OCI-LY1 (cell line): ENCODE data around the gene CDH9.

ENCODE experiments used
- H2AFZ ChIP-seq: fragments of 200-600 bp; sonication (generic), shearing (Covaris generic); 2 replicates; pipeline ENCODE4 v1.6.0; 2014; ENCODE audit warnings: antibody characterized with exemption, mild to moderate bottlenecking, low read length
- H3F3A ChIP-seq: fragments of 200-600 bp; sonication (generic), shearing (Covaris generic); 2 replicates; pipeline ENCODE4 v1.6.0; 2014; ENCODE audit warnings: mild to moderate bottlenecking, antibody characterized with exemption, low read length, moderate library complexity; ENCODE audit not compliant: insufficient read depth
- H3K27ac ChIP-seq: fragments of 200-600 bp; sonication (generic); 2 replicates; pipeline ENCODE4 v1.5.1; 2014; ENCODE audit warnings: low read length, mixed run types, mild to moderate bottlenecking, low read depth; ENCODE audit not compliant: poor library complexity, severe bottlenecking
- H3K27me3 ChIP-seq: fragments of 200-600 bp; sonication (generic); 2 replicates; pipeline ENCODE4 v1.6.0; 2014; ENCODE audit warnings: antibody characterized with exemption, mild to moderate bottlenecking, low read length, moderate library complexity; ENCODE audit not compliant: insufficient read depth
- H3K36me3 ChIP-seq: fragments of 200-600 bp; sonication (generic); 2 replicates; pipeline ENCODE4 v1.6.1; 2014; ENCODE audit warnings: mild to moderate bottlenecking, antibody characterized with exemption, low read length, moderate library complexity, mixed read lengths; ENCODE audit not compliant: insufficient read depth
- H3K4me1 ChIP-seq: fragments of 200-600 bp; sonication (generic); 2 replicates; pipeline ENCODE4 v1.5.1; 2014; ENCODE audit warnings: mild to moderate bottlenecking, low read length, moderate library complexity; ENCODE audit not compliant: insufficient read depth, severe bottlenecking
- H3K4me2 ChIP-seq: fragments of 200-600 bp; sonication (generic), shearing (Covaris generic); 2 replicates; pipeline ENCODE4 v1.6.1; 2014; ENCODE audit warnings: low read length
- H3K4me3 ChIP-seq: fragments of 200-600 bp; sonication (generic); 2 replicates; pipeline ENCODE4 v1.5.1; 2014; ENCODE audit warnings: low read length, low read depth, mild to moderate bottlenecking, mixed read lengths; ENCODE audit not compliant: poor library complexity, severe bottlenecking
- H3K79me2 ChIP-seq: fragments of 200-600 bp; shearing (Covaris generic); 2 replicates; pipeline ENCODE4 v1.6.1; 2016; ENCODE audit warnings: mixed run types, low read length, mixed read lengths; ENCODE audit not compliant: insufficient read depth
- H3K9ac ChIP-seq: fragments of 200-600 bp; sonication (generic), shearing (Covaris generic); 2 replicates; pipeline ENCODE4 v1.6.1; 2014; ENCODE audit warnings: mild to moderate bottlenecking, low read length, mixed read lengths
- H3K9me2 ChIP-seq: fragments of 200-600 bp; sonication (generic), shearing (Covaris generic); 2 replicates; pipeline ENCODE4 v1.6.1; 2014; ENCODE audit warnings: low read depth, mild to moderate bottlenecking, low read length, mixed read lengths
- H3K9me3 ChIP-seq: fragments of 200-600 bp; shearing (Covaris generic); 2 replicates; pipeline ENCODE4 v1.6.1; 2014; ENCODE audit warnings: low read length, mixed read lengths
- H4K20me1 ChIP-seq: fragments of 200-600 bp; sonication (generic), shearing (Covaris generic); 2 replicates; pipeline ENCODE4 v1.6.0; 2016; ENCODE audit warnings: mild to moderate bottlenecking, low read length; ENCODE audit not compliant: insufficient read depth
- CTCF ChIP-seq: fragments of 200-600 bp; sonication (generic), shearing (Covaris generic); IDR thresholded peaks from 2 replicates; pipeline ENCODE4 v1.5.1; 2017; ENCODE audit warnings: mild to moderate bottlenecking, antibody characterized with exemption, low read length, moderate library complexity, mixed read lengths
- EZH2 ChIP-seq: fragments of 200-600 bp; sonication (generic), shearing (Covaris generic); IDR thresholded peaks from 2 replicates; pipeline ENCODE4 v1.8.0; 2017; ENCODE audit warnings: borderline replicate concordance, mixed run types, mild to moderate bottlenecking, antibody characterized with exemption, low read length, moderate library complexity, mixed read lengths

Gene CDH9

GRCh38 chr5:27080147-27080546 lies 41.8 kb upstream of the CDH9 start:
- H3K27me3 ChIP-seq: no peaks in the 10 kb centered on the region
- H3K9ac ChIP-seq: no peak overlapping the region
- no peaks in the 10 kb centered on the region for H4K20me1 ChIP-seq
- H3K79me2 ChIP-seq: no peaks in the 10 kb centered on the region
- H3K4me3 ChIP-seq: no peak overlapping the region
- H3K27ac ChIP-seq: no peak overlapping the region
- H3K9me3 ChIP-seq: no peaks in the 10 kb centered on the region
- no peak overlapping the region for H2AFZ ChIP-seq
- H3F3A ChIP-seq: no peaks in the 10 kb centered on the region
- no peaks in the 10 kb centered on the region for H3K9me2 ChIP-seq
- H3K36me3 ChIP-seq: no peaks in the 10 kb centered on the region
- no peak for TF ChIP-seq CTCF
- no peak for TF ChIP-seq EZH2
- no peaks in the 10 kb centered on the region for H3K4me1 ChIP-seq
- H3K4me2 ChIP-seq: no peak overlapping the region

- Histone ChIP-seq H3K27me3 (no peaks in the 10 kb centered on the region), H3F3A (no peaks in the 10 kb centered on the region), H3K4me1 (no peaks in the 10 kb centered on the region), H2AFZ (no peak overlapping the region), H4K20me1 (no peaks in the 10 kb centered on the region), H3K27ac (no peak overlapping the region), H3K4me2 (no peak overlapping the region), H3K4me3 (no peak overlapping the region), H3K9me3 (no peaks in the 10 kb centered on the region), H3K79me2 (no peaks in the 10 kb centered on the region), H3K9ac (no peak overlapping the region), H3K9me2 (no peaks in the 10 kb centered on the region), H3K36me3 (no peaks in the 10 kb centered on the region)
- TF ChIP-seq EZH2 (no peak), CTCF (no peak)
These were observed 24.1 kb upstream of the CDH9 start for GRCh38 chr5:27062451-27062850.

GRCh38 chr5:27048510-27048909 lies 10.1 kb upstream of the CDH9 start:
- H2AFZ ChIP-seq: no peak overlapping the region
- H3K4me2 ChIP-seq: no peak overlapping the region
- no peak overlapping the region for H3K4me3 ChIP-seq
- no peak overlapping the region for H3K27ac ChIP-seq
- H3K4me1 ChIP-seq: no peaks in the 10 kb centered on the region
- H3K36me3 ChIP-seq: no peaks in the 10 kb centered on the region
- no peaks in the 10 kb centered on the region for H3K27me3 ChIP-seq
- TF ChIP-seq CTCF (no peak), EZH2 (no peak)
- no peaks in the 10 kb centered on the region for H3K79me2 ChIP-seq
- no peaks in the 10 kb centered on the region for H3K9me3 ChIP-seq
- no peaks in the 10 kb centered on the region for H3F3A ChIP-seq
- no peaks in the 10 kb centered on the region for H3K9me2 ChIP-seq
- H4K20me1 ChIP-seq: no peaks in the 10 kb centered on the region
- no peak overlapping the region for H3K9ac ChIP-seq
